H1 (cell line): ENCODE measurements around the gene LAMTOR4. TPM values are rescaled to one million over a fixed set of nuclear protein-coding genes. Genes with fewer than 3 reads are reported as not detected.

Experiments used
- CREB1 ChIP-seq: IDR thresholded peaks from 2 replicates; pipeline ENCODE4 v1.6.1; 2012; ENCODE audit warnings: inconsistent platforms
- FOSL1 ChIP-seq: IDR thresholded peaks from 2 replicates; pipeline ENCODE4 v1.6.1; 2011; ENCODE audit warnings: mild to moderate bottlenecking, low read depth, low read length, moderate library complexity; ENCODE audit not compliant: insufficient read depth
- GABPA ChIP-seq: IDR thresholded peaks from 2 replicates; pipeline ENCODE4 v1.6.1; 2011; ENCODE audit warnings: mild to moderate bottlenecking, low read length, moderate library complexity, borderline replicate concordance; ENCODE audit not compliant: insufficient read depth
- JUND ChIP-seq: IDR thresholded peaks from 2 replicates; pipeline ENCODE4 v1.6.1; 2011; ENCODE audit warnings: mild to moderate bottlenecking, improper control_type of control experiment, low read length
- KDM4A ChIP-seq: IDR thresholded peaks from one replicate; pipeline ENCODE4 v1.7.1; 2012; ENCODE audit warnings: low read depth, mild to moderate bottlenecking, moderate library complexity, low read length, inconsistent platforms; ENCODE audit not compliant: severe bottlenecking
- PHF8 ChIP-seq: fragments of 200-600 bp; sonication (generic); conservative IDR thresholded peaks from 2 replicates; pipeline ENCODE4 v1.7.1; 2012; ENCODE audit warnings: low read depth, mild to moderate bottlenecking, inconsistent platforms, low read length, moderate library complexity
- POLR2A ChIP-seq, 2 experiments: IDR thresholded peaks; 1 replicate in 1 of 2; 2 replicates in 1 of 2; pipeline ENCODE4 v1.6.1; 2011; ENCODE audit warnings: low read depth in 2 of 2, low read length in 2 of 2, mild to moderate bottlenecking in 2 of 2; ENCODE audit errors: control extremely low read depth in 1 of 2
- POU5F1 ChIP-seq: IDR thresholded peaks from 2 replicates; pipeline ENCODE4 v1.6.1; 2011; ENCODE audit warnings: low read depth, mild to moderate bottlenecking, low read length, moderate library complexity
- SAP30 ChIP-seq: fragments of 300-600 bp; sonication (generic); IDR thresholded peaks from 2 replicates; pipeline ENCODE4 v1.7.1; 2012; ENCODE audit warnings: low read length, moderate library complexity, mild to moderate bottlenecking, inconsistent platforms; ENCODE audit not compliant: insufficient read depth, insufficient replicate concordance
- SP1 ChIP-seq: IDR thresholded peaks from 2 replicates; pipeline ENCODE4 v1.6.1; 2011; ENCODE audit warnings: low read depth, low read length
- SP2 ChIP-seq: IDR thresholded peaks from 2 replicates; pipeline ENCODE4 v1.6.1; 2012; ENCODE audit warnings: mild to moderate bottlenecking, low read length, inconsistent platforms
- polyA plus RNA-seq, 7 experiments: library from polyadenylated mRNA; depleted of rRNA in 3 of 7; stranded (reverse) in 5 of 7; unstranded in 2 of 7; fragments of >200 nt in 5 of 7; fragments of 200-250 nt in 2 of 7; gene quantifications; 1 replicate in 5 of 7; 2 replicates in 1 of 7; 4 replicates in 1 of 7; pipeline versions ENCODE4 v1.2.1 to v1.2.3, GENCODE V29; 2011 to 2013; ENCODE audit warnings: missing spikeins in 2 of 7, mixed read lengths in 2 of 7
- total RNA-seq: library from RNA; stranded (reverse); fragmentation: NEBNext Ultra II Directional; extraction: Animal tissue kit (Norgen Biotek cat#: 25700); gene quantifications from 2 replicates; pipeline ENCODE4 v1.2.1, GENCODE V29; 2021
- TF ChIP-seq, protein P1 (sequence below): IDR thresholded peaks from 2 replicates; pipeline ENCODE4 v1.6.1; 2012; ENCODE audit warnings: inconsistent platforms

LAMTOR4 gene
- total and polyA plus RNA-seq, 2 of the 8 experiments (the other 6 are each of a cell fraction or from before 2014, with no cell fraction given) = 153 to 622 TPM

DNA sequence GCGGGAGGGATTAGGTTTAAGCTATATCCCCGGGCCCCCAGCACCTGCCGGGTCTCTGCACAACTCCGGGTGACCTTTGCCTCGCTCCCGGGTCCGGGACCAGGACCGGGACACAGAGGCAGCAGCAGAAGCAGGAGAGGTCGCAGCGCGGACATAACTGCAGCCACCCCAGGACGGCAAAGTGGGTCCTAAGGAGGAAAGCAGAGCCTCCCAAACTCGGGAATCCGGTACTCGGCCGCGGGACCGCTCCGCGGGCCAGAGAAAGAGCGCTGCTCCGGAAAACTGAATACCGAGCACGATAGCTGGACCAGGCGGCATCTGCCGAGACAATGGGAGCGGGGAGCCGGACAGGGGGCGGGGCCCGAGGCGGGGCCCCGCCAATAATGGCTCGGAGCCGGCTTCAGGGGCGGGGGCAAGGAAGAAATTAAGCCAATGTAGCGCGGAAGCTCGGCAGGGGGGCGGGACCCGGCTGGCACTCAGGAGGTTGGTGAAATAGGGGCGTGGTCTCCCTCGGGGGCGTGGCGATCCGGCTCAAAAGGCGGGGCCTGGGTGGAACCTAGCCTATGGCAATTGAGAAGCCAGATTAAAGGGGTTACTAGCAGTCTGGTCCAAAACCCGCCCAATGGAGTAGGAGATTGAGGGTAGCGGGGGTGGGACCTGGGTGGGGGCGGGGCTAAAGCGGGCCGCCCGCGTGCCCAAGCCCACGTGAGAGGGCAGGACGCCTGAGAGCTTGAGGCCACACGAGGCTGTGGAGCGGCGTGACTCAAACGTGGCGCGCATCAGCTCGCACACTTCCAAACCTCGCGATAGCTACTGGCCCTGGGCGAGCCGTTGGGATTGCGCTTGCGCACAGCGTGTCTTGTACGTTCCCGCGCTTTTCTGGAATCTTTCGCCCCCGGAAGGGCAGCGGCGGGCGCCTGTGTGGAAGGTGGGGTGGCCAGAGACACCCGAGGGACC, 28.6 kb downstream of the LAMTOR4 start, which contains the start of the genes GPC2 and STAG3 (continued):
- TF ChIP-seq POU5F1 = no peak
- peak; percentile 69 for TF ChIP-seq SP1
- TF ChIP-seq, protein P1, sequence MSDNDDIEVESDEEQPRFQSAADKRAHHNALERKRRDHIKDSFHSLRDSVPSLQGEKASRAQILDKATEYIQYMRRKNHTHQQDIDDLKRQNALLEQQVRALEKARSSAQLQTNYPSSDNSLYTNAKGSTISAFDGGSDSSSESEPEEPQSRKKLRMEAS = peak; percentile 100
- TF ChIP-seq GABPA = no peak
- TF ChIP-seq SAP30 = peak; percentile 53
- TF ChIP-seq FOSL1 = no peak
- TF ChIP-seq KDM4A = peak; percentile 57
- peak in 1 of 2 experiments; percentile 75; a peak in 2 of 3 replicates for TF ChIP-seq POLR2A (IDR thresholded peaks at IDR 0.05; ENCODE audit: control extremely low read depth in 1 of 2, low read depth in 2 of 2, low read length in 2 of 2)
- TF ChIP-seq CREB1 = no peak
- no peak for TF ChIP-seq JUND
- peak; percentile 82 for TF ChIP-seq PHF8
- TF ChIP-seq SP2 = peak; percentile 13; the same call in 1 of the 2 replicates
